ENCODE results near the gene SLC38A11. TPM values are rescaled to one million over a fixed set of nuclear protein-coding genes. Genes with fewer than 3 reads are reported as not detected.

SLC38A11 gene
- total and polyA plus RNA-seq, 2 of the 8 experiments (the other 6 are each of a cell fraction or from before 2014, with no cell fraction given) = not detected

- no peak for TF ChIP-seq CBX5 (IDR thresholded peaks at IDR 0.05; ENCODE audit: low read depth, low read length)
- TF ChIP-seq TAF7 (optimal IDR thresholded peaks at IDR 0.05; ENCODE audit: borderline replicate concordance, low read depth, low read length) = no peak
- TF ChIP-seq CEBPB (IDR thresholded peaks at IDR 0.05; ENCODE audit: low read depth, low read length) = no peak
- no peak for TF ChIP-seq GABPA (IDR thresholded peaks at IDR 0.05; ENCODE audit: borderline replicate concordance, insufficient read depth, low read length)
- TF ChIP-seq POLR2A (IDR thresholded peaks at IDR 0.05; ENCODE audit: control extremely low read depth in 1 of 2, low read depth in 2 of 2, low read length in 2 of 2) = no peak
- TF ChIP-seq SRF (IDR thresholded peaks at IDR 0.05; ENCODE audit: low read depth, low read length) = no peak
- no peak for TF ChIP-seq POU5F1 (IDR thresholded peaks at IDR 0.05; ENCODE audit: low read depth, low read length)
- no peak for TF ChIP-seq BRCA1 (IDR thresholded peaks at IDR 0.05; ENCODE audit: low read depth, low read length)
These were observed 21.6 kb downstream of the SLC38A11 start (continued) for GRCh38 chr2:164933671-164934189.

Measured in H1 (cell line).